Glutamatergic neuron (in vitro differentiated cells): ENCODE results near the gene EEFSEC. TPM values are rescaled to one million over a fixed set of nuclear protein-coding genes. Genes with fewer than 3 reads are reported as not detected.

Source experiments
- DNase-seq: peaks from one replicate; pipeline ENCODE4 v3.0.0; 2022
- H3K27ac Mint-ChIP-seq: one replicate; pipeline ENCODE4 v1.8.0; 2020; ENCODE audit warnings: mild to moderate bottlenecking, mixed read lengths, inconsistent platforms; ENCODE audit not compliant: unreplicated experiment
- H3K27me3 Mint-ChIP-seq: one replicate; pipeline ENCODE4 v1.8.0; 2020; ENCODE audit warnings: mild to moderate bottlenecking, moderate library complexity, mixed read lengths, inconsistent platforms; ENCODE audit not compliant: unreplicated experiment
- H3K36me3 Mint-ChIP-seq: one replicate; pipeline ENCODE4 v1.8.0; 2020; ENCODE audit warnings: mild to moderate bottlenecking, mixed read lengths, inconsistent platforms; ENCODE audit not compliant: unreplicated experiment
- H3K4me1 Mint-ChIP-seq: one replicate; pipeline ENCODE4 v1.8.0; 2020; ENCODE audit warnings: mild to moderate bottlenecking, low read depth, mixed read lengths, inconsistent platforms; ENCODE audit not compliant: unreplicated experiment
- H3K4me3 Mint-ChIP-seq: one replicate; pipeline ENCODE4 v1.8.0; 2020; ENCODE audit warnings: mild to moderate bottlenecking, mixed read lengths, inconsistent platforms; ENCODE audit not compliant: unreplicated experiment
- H3K9me3 Mint-ChIP-seq: one replicate; pipeline ENCODE4 v1.8.0; 2020; ENCODE audit warnings: mild to moderate bottlenecking, moderate library complexity, mixed read lengths, inconsistent platforms; ENCODE audit not compliant: unreplicated experiment
- CTCF ChIP-seq: fragments of 200-600 bp; sonication (generic); IDR thresholded peaks from one replicate; pipeline ENCODE4 v1.5.0; 2021; ENCODE audit not compliant: partially characterized antibody, unreplicated experiment
- total RNA-seq: library from RNA; stranded (reverse); fragmentation: NEBNext Ultra II Directional; extraction: Animal tissue kit (Norgen Biotek cat#: 25700); gene quantifications from one replicate; pipeline ENCODE4 v1.2.1, GENCODE V29; 2021; ENCODE audit not compliant: unreplicated experiment

Gene EEFSEC
- total RNA-seq, 1 donor from 2014 or later: 8.3 TPM

- H3K27me3 Mint-ChIP-seq: peaks cover 2% of the 10 kb centered on the region
- H3K27ac Mint-ChIP-seq: no peak overlapping the region
- peaks cover 6% of the 10 kb centered on the region for H3K4me1 Mint-ChIP-seq
- no peaks in the 10 kb centered on the region for H3K9me3 Mint-ChIP-seq
- no peak for DNase-seq
- H3K4me3 Mint-ChIP-seq: no peak overlapping the region
- no peak for TF ChIP-seq CTCF
- H3K36me3 Mint-ChIP-seq: no peaks in the 10 kb centered on the region
Observed at GRCh38 chr3:128242818-128243601, 89.7 kb downstream of the EEFSEC start.

GRCh38 chr3:128243602-128244504 lies 90.6 kb downstream of the EEFSEC start:
- Mint-ChIP-seq H3K27ac (no peak overlapping the region), H3K4me1 (peaks cover 4% of the 10 kb centered on the region), H3K9me3 (no peaks in the 10 kb centered on the region), H3K4me3 (no peak overlapping the region), H3K27me3 (peaks cover 2% of the 10 kb centered on the region), H3K36me3 (no peaks in the 10 kb centered on the region)
- TF ChIP-seq CTCF: no peak
- no peak for DNase-seq

- TF ChIP-seq CTCF: no peak
- Mint-ChIP-seq H3K9me3 (no peaks in the 10 kb centered on the region), H3K27me3 (peaks cover 2% of the 10 kb centered on the region), H3K27ac (no peak overlapping the region), H3K4me3 (no peak overlapping the region), H3K4me1 (peaks cover 4% of the 10 kb centered on the region), H3K36me3 (no peaks in the 10 kb centered on the region)
- DNase-seq: no peak
Observed at GRCh38 chr3:128245460-128245859, 92.2 kb downstream of the EEFSEC start.

GRCh38 chr3:128247666-128248409 lies 94.6 kb downstream of the EEFSEC start:
- no peak for DNase-seq
- H3K27me3 Mint-ChIP-seq: peaks cover 2% of the 10 kb centered on the region
- no peaks in the 10 kb centered on the region for H3K36me3 Mint-ChIP-seq
- no peak for TF ChIP-seq CTCF
- H3K4me1 Mint-ChIP-seq: peaks cover 4% of the 10 kb centered on the region
- H3K9me3 Mint-ChIP-seq: no peaks in the 10 kb centered on the region
- H3K4me3 Mint-ChIP-seq: no peak overlapping the region
- no peak overlapping the region for H3K27ac Mint-ChIP-seq
